Measurements from ENCODE around the gene RSL24D1. TPM values are rescaled to one million over a fixed set of nuclear protein-coding genes. Genes with fewer than 3 reads are reported as not detected.

Gene RSL24D1
- total and polyA plus RNA-seq, 2 of the 4 experiments (the other 2 are of a cell fraction), result 36.5 to 36.7 TPM

GRCh38 chr15:55245059-55245458 is 48.3 kb upstream of the RSL24D1 start:
- no peak overlapping the region for H3K56ac ChIP-seq (ENCODE audit: extremely low read depth, insufficient read depth, low read length)
- H3K4me1 ChIP-seq (ENCODE audit: control insufficient read depth, insufficient read depth, low read length), result peaks cover 8% of the 10 kb centered on the region
- H3K9ac ChIP-seq (ENCODE audit: low read depth, low read length), result no peak overlapping the region
- peaks cover 5 to 6% of the 10 kb centered on the region in 2 experiments; a peak in 1 of 4 replicates for H3K79me1 ChIP-seq (ENCODE audit: low read depth in 1 of 2, low read length in 2 of 2)
- H3K23ac ChIP-seq (ENCODE audit: low read depth, low read length), result no peak overlapping the region
- H3K9me3 ChIP-seq (ENCODE audit: control insufficient read depth, insufficient read depth, low read length), result no peaks in the 10 kb centered on the region
- H3K14ac ChIP-seq (replicated peaks; ENCODE audit: low read depth, low read length), result no peak overlapping the region
- ATAC-seq (ENCODE audit: low read depth) (no peak), DNase-seq (no peak)
- in situ Hi-C loops (cut with MboI; ENCODE audit: low sequenced_read_pairs), result no loop called here
- H3K36me3 ChIP-seq (ENCODE audit: control insufficient read depth, insufficient read depth, low read length), result no peaks in the 10 kb centered on the region
- WGBS, 2 experiments (ENCODE audit: extremely low coverage in 2 of 2, insufficient read length in 1 of 2), result no CpG with 5 or more reads among the region's 4 CpGs
- dilution Hi-C loops (cut with HindIII; ENCODE audit: low sequenced_read_pairs, unreplicated experiment), result no loop called here
- intact Hi-C loops (cut with micrococcal nuclease), result no loop called here
- peaks cover 3% of the 10 kb centered on the region; the same call in 1 of the 2 replicates for H3K9me1 ChIP-seq (ENCODE audit: insufficient read depth, low read length)
- no peak overlapping the region for H3K27ac ChIP-seq (ENCODE audit: insufficient read depth, low read length)
- no peak overlapping the region for H3K4me2 ChIP-seq (ENCODE audit: low read depth, low read length)
- H2BK120ac ChIP-seq (ENCODE audit: low read depth, low read length), result no peak overlapping the region
- H3K18ac ChIP-seq (ENCODE audit: low read depth, low read length), result no peak overlapping the region
- BruUV-seq (replicated peaks), result no TSS peak
- H3K4ac ChIP-seq (ENCODE audit: low read depth, low read length), result no peak overlapping the region
- H4K20me1 ChIP-seq (ENCODE audit: insufficient read depth, low read length), result no peaks in the 10 kb centered on the region
- no peak overlapping the region for H2BK20ac ChIP-seq (ENCODE audit: low read depth, low read length)
- POLR2A ChIA-PET (ENCODE audit: unreplicated experiment), result no interaction called here
- H2AFZ ChIP-seq (replicated peaks; ENCODE audit: low read length, poor library complexity), result no peak overlapping the region
- TF ChIP-seq MXI1 (IDR thresholded peaks at IDR 0.05; ENCODE audit: borderline replicate concordance, low read depth, low read length), result no peak
- TF ChIP-seq RFX5 (IDR thresholded peaks at IDR 0.05; ENCODE audit: low read depth, low read length), result no peak
- TF ChIP-seq NFE2L2 (IDR thresholded peaks at IDR 0.05; ENCODE audit: low read depth, low read length), result no peak
- TF ChIP-seq MAFK (IDR thresholded peaks at IDR 0.05; ENCODE audit: low read depth, low read length), result no peak
- no peak for TF ChIP-seq CHD1 (IDR thresholded peaks at IDR 0.05; ENCODE audit: low read depth, low read length)
- no peak for TF ChIP-seq SMC3 (IDR thresholded peaks at IDR 0.05; ENCODE audit: low read depth, low read length)
- H4K91ac ChIP-seq (ENCODE audit: insufficient read depth, low read depth, low read length), result no peak overlapping the region
- no peak overlapping the region for H2BK15ac ChIP-seq (ENCODE audit: low read depth, low read length)
- no peak overlapping the region for H4K8ac ChIP-seq (ENCODE audit: low read depth in 2 of 2, low read length in 2 of 2)
- no peak overlapping the region for H2AK9ac ChIP-seq (replicated peaks; ENCODE audit: low read depth, low read length, poor library complexity)
- H2AK5ac ChIP-seq (ENCODE audit: low read depth, low read length), result no peak overlapping the region
- no peak overlapping the region for H2BK5ac ChIP-seq (ENCODE audit: low read depth, low read length, poor library complexity, severe bottlenecking)
- H4K5ac ChIP-seq (ENCODE audit: low read depth, low read length), result no peak overlapping the region
- CTCF ChIA-PET, result interaction anchor here (0.7 kb wide), 1 partner anchor 22 kb away, joined by 3 read pairs; no protein-coding TSS in a partner anchor
- H3K27me3 ChIP-seq (ENCODE audit: control insufficient read depth, insufficient read depth, low read length), result no peaks in the 10 kb centered on the region
- H3K4me3 ChIP-seq (ENCODE audit: insufficient read depth, low read depth, low read length), result no peak overlapping the region

Data from IMR-90 (cell line).